ENCODE measurements around the gene SECTM1.

SECTM1 gene

DNA sequence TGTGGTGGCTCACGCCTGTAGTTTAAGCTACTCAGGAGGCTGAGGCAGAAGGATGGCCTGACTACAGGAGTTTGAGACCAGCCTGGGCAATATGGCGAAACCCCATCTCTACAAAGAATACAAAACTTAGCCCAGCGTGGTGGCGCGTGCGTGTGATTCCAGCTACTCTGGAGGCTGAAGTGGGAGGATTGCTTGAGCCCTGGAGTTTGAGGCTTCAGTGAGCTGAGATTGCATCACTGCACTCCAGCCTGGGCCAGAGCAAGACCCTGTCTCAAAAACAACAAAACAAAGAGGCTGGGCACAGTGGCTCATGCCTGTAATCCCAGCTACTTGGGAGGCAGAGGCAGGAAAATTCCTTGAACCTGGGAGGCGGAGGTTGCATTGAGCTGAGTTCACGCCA is 53.0 kb downstream of the SECTM1 start:
- DNase-seq (ENCODE audit: low read depth), result no peak

DNA sequence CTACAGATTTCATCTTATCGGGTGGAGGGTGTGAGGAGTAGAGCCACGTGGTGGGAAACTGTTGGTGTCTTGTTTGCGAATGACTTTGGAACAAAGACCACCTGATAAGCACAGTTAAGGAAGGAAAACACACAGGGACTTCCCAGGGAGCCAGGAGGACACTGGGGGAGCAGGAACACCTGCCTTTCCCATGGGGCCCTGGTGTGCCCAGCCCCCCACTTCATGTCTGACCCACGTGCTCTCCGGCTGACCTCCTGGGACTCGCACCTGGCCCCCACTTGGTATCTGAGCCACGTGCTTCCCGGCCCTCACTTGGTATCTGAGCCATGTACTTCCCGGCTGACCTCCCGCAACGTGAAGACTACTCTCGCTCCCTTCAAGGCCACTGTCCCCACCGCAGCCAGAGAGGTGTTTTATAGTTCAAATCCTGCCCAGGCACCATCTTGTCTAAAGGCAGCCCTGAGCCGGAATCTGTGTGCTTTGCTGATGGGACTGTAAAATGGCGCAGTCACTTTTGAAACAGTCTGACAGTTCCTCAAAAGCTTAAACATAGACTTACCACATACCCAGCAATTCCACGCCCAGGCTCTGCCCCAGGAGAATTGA is 54.7 kb downstream of the SECTM1 start:
- no peak for DNase-seq (ENCODE audit: low read depth)

DNA sequence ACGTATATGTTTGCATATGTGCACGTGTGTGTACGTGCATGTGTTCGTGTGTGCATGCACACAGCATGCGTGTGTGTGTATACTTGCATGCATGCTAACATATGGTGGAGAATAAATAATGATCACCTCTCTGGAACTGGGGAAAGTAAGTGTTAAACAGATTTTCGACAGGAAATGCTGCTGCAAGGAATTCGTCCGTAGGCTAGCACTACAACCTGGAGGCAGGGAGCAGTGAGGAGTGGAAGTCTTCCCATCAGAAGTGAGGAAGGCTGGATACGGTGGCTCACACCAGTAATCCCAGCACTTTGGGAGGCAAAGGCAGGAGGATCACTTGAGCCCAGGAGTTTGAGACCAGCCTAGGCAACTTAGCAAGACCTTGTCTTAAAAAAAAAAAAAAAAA is 55.3 kb downstream of the SECTM1 start:
- no peak for DNase-seq (ENCODE audit: low read depth)

DNA sequence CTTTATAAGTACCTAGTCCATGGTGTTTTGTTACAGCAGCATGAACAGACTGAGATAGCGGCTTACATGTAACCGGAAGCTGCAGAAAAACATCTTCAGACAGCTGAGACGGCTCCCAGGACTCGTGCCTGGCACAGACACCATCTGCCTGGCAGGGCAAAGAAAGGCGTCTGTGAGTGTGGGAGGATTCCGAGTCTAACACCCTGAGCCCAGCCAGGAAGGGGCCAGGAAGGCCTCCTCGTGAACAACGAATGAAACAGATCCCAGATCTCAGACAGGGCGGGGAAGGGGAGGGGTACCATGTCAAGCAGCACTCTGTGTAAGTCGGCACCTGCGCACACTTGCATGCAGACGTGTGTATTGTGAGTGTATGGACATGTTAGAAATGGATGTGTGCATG is 55.7 kb downstream of the SECTM1 start:
- DNase-seq (ENCODE audit: low read depth), result no peak

DNA sequence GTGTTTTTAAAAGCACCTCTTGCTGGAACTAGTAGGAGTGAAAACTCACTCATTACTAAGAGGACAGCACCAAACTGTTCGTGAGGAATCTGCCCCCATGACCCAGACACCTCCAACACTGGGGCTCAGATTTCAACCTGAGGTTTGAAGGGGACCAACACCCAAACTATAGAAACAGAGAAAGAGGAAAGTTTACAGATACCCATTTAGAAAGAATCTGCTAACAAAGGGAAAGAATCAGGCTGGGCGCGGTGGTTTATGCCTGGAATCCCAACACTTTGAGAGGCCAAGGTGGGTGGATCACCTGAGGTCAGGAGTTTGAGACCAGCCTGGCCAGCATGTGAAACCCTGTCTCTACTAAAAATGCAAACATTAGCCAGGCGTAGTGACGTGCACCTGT is 56.6 kb downstream of the SECTM1 start:
- no peak for DNase-seq (ENCODE audit: low read depth)

DNA sequence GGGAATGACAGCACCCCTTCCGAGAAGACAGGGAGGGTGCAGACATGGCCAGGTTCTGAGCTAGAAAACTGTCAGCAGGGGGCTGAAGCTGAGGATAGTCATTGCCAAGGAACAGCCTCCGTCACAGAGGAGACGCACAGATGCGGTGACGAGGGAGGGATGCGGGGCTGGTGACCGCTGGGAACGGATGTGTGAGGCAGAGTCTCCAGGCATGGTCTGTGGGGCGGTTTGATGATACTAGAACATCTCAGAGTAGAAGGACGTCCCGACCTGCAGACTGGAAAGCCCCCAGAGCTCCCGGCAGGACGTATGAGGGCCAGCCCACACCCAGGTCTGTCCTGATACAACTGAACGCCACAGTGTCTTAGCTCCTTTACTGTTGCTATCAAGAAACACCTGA is 58.2 kb downstream of the SECTM1 start:
- no peak for DNase-seq (ENCODE audit: low read depth)

DNA sequence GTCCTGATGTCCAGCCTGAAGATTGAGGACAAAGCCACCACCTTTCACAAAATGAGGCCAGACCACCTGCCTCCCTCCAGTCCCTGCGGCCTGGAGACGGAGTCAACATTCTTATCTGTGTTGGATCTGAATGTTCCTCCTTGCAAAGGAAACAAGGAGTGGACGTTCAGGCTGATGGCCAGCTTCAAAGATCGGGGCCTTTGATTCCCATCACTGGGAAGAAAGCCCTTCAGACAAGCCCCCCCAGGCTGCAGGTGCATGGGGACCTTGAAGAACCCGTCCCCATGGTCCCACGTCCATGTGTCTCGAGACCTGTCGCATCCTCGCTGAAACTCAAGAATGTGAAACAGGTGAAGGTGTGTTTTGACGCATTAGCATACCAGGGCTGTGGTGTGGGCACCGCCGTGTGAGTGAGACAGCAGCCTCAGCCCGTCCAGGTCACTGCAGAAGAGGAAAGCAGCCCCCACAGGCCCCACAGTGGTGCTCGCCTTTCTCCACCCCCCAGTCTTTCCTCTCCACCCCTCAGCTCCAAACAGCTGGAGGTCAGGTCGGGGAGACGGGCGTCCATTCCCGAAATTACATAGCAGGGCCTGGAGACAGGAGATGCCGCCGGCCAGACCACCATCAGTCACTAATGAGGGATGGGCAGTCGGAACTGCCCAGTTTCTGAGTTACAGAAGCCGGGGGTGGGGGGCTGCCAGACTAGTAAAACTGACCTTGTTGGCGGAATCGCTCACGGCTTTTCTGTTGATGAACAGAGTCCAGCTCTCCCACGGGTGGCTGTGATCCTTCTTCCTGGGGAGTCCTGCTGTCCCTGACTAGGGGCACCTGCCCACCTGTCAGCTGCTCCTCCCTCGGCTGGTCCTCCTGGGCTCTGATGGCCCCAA is 59.2 kb downstream of the SECTM1 start:
- no peak for DNase-seq (ENCODE audit: low read depth)

DNA sequence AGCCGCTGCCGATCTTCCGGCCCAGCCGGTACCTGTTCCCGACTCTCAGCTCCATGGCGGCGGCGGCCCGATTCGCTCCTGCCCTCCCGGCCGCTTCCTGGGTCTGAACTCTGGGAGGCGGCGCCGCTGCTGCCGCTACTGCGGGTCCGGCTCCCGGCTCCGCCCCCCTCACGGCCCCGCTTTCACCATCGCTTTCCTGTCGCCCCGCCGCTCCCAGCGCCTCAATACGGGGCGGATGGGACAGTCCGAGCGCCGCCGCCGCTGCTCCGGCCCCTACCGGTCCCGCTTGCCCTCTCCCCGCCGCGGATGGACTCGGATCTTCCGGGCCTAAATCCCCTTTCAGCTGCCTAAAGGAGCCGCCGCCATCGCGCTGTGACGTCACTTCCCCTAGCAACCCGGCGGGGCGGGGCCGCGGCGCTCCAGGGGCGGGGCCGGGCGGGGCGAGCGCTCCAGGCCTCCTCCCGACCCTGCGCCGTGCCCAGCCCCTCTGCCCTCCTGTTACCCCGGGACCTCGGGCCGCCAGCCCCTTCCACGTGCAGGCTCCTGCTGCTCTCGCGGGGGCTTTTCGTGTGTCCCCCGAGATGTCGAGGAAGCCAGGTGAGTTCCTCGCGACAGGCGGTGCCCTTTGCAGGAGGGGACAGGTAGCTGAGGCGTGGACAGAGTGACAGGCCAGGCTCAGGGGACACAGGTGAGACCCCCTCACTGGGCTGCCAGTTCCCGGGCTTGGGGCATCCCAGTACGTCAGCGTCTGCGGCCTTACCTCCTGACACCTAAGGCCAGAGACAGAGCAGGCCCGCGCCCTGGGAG is 60.0 kb downstream of the SECTM1 start, which contains the start of gene CSNK1D:
CSNK1D (minus strand) TSS at position 374 of the 807 bp plus-strand sequence; CDS start at position 55, 319 bp downstream.
- DNase-seq (ENCODE audit: low read depth), result peak; percentile 75

DNA sequence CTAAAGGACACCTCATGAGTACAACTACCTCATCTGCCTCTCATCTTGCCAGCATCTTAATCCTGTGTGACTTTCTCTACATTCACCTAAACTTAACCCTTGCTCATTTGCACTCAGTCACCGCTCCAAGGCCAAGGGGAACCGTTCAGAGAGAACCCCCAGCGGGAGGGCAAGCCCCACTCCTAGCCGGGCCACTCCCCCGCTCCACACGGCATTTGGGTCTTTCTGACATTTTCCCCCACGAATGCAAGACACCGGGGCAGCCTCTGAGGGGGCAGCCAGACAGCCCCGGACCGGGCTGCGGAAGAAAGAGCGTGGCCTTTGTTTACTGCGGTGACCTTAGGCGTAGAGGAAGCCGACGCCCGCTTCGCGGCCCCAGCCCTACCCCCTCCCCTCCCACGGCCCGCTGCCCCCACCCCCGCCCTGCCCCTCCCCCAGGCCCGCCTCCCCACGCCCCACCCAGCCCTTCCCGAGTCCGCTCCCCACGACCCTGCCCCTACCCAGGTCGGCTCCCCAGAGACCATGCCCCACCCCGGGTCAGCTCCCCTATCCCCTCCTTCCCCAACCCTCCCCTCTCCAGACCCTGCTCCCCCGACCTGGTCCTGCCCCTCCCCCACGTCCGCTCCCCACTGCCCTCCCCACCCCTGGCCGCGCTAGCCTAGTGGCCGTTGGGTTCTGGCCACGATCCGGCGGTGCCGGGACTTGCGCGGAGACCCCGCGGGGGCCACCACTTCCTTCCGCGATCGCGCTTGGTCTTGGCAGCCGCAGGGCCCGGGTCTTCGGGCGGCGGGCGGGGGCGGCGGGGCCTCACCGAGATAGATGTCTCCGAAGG is 60.9 kb downstream of the SECTM1 start:
- no peak for DNase-seq (ENCODE audit: low read depth)

DNA sequence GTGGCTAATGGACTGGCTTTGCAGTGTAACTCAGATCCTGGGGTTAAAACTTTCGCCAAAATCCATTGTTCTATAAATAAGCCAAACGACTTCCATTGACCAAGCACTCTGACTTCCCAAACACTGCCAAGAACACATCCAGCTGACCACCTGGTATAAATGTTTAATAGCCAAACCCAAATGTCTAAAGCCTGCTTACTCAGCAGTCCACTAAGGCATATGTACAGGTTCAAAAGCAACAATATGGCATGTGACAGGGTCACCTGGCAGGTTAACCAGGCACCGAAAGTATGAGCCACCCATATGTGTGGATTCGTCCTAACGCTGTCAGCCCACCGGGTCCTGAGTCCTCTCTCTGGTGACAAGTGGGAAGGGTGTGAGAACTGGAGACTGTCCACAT is 62.2 kb downstream of the SECTM1 start:
- DNase-seq (ENCODE audit: low read depth), result no peak

All from amniotic epithelial cell (primary cell).